HepG2 (cell line): ENCODE data around the gene MPZL3. TPM values are rescaled to one million over a fixed set of nuclear protein-coding genes. Genes with fewer than 3 reads are reported as not detected.

ENCODE experiments used
- AGO2 ChIP-seq: fragments of 200-400 bp; formaldehyde crosslinking; optimal IDR thresholded peaks from 2 replicates; pipeline ENCODE3; 2017; ENCODE audit warnings: mild to moderate bottlenecking, low read depth, low read length, moderate library complexity
- ASH2L ChIP-seq: fragments of 300-600, 200-600 bp; sonication (generic); IDR thresholded peaks from 2 replicates; pipeline ENCODE4 v1.7.0; 2017; ENCODE audit warnings: low read depth, mild to moderate bottlenecking, moderate library complexity, mixed read lengths, low read length; ENCODE audit not compliant: insufficient read length
- HMGA1 ChIP-seq: sonication (generic); formaldehyde crosslinking; conservative IDR thresholded peaks from 2 replicates; pipeline ENCODE4 v1.4.0; 2020; ENCODE audit warnings: missing genetic modification reagents
- HNRNPL ChIP-seq: fragments of 200-400 bp; formaldehyde crosslinking; IDR thresholded peaks from 2 replicates; pipeline ENCODE4 v1.6.1; 2017; ENCODE audit warnings: mild to moderate bottlenecking, low read depth, low read length
- JDP2 ChIP-seq: sonication (generic); formaldehyde crosslinking; IDR thresholded peaks from 2 replicates; pipeline ENCODE4 v1.8.1; 2022; ENCODE audit warnings: missing genetic modification reagents, borderline replicate concordance
- KDM2A ChIP-seq: sonication (generic); formaldehyde crosslinking; IDR thresholded peaks from 2 replicates; pipeline ENCODE4 v1.4.0; 2020; ENCODE audit warnings: low read depth, missing genetic modification reagents, borderline replicate concordance
- MYC ChIP-seq: sonication (generic); formaldehyde crosslinking; IDR thresholded peaks from 2 replicates; pipeline ENCODE4 v1.9.0; 2021; ENCODE audit warnings: missing genetic modification reagents, borderline replicate concordance
- NONO ChIP-seq, 2 experiments: fragments of 450-650 bp in 1 of 2; sonication (generic) in 1 of 2; formaldehyde crosslinking in 1 of 2; IDR thresholded peaks in 1 of 2; conservative IDR thresholded peaks in 1 of 2; 2 replicates each; pipeline versions ENCODE4 v1.6.1 to v1.8.0; 2017 to 2022; ENCODE audit warnings: mild to moderate bottlenecking in 1 of 2, missing genetic modification reagents in 1 of 2, moderate library complexity in 1 of 2
- NPAS2 ChIP-seq: sonication (generic); formaldehyde crosslinking; IDR thresholded peaks from 2 replicates; pipeline ENCODE4 v1.8.0; 2022; ENCODE audit warnings: mild to moderate bottlenecking, missing genetic modification reagents, borderline replicate concordance
- REPIN1 ChIP-seq: sonication (generic); formaldehyde crosslinking; IDR thresholded peaks from 2 replicates; pipeline ENCODE4 v1.8.0; 2022; ENCODE audit warnings: missing genetic modification reagents, low read depth, mild to moderate bottlenecking, borderline replicate concordance
- ZNF431 ChIP-seq: sonication (generic); formaldehyde crosslinking; IDR thresholded peaks from 2 replicates; pipeline ENCODE4 v1.9.0; 2022; ENCODE audit warnings: missing genetic modification reagents, low read depth, mild to moderate bottlenecking, borderline replicate concordance
- ZSCAN20 ChIP-seq: sonication (generic); formaldehyde crosslinking; IDR thresholded peaks from 2 replicates; pipeline ENCODE4 v1.4.0; 2020; ENCODE audit warnings: missing genetic modification reagents, mild to moderate bottlenecking, borderline replicate concordance
- ZSCAN9 ChIP-seq: IDR thresholded peaks from 2 replicates; pipeline ENCODE4 v1.6.1; 2016; ENCODE audit warnings: borderline replicate concordance
- polyA plus RNA-seq, 8 experiments: library from polyadenylated mRNA; depleted of rRNA in 3 of 8; stranded (reverse) in 7 of 8; unstranded in 1 of 8; fragments of >200 nt; fragmentation: Illumina TruSeq in 4 of 8; extraction: Trizol in 4 of 8; gene quantifications; 2 replicates each; pipeline versions ENCODE4 v1.2.1 to v1.2.3, GENCODE V29; 2011 to 2016; ENCODE audit warnings: low read depth in 4 of 8, missing spikeins in 1 of 8, mixed read lengths in 1 of 8; ENCODE audit not compliant: insufficient read depth in 1 of 8
- total RNA-seq, 5 experiments: library from RNA; depleted of rRNA; stranded (reverse); fragments of >200 nt; fragmentation: Illumina TruSeq; extraction: Trizol; gene quantifications; 2 replicates each; pipeline ENCODE4 v1.2.3, GENCODE V29; 2016; ENCODE audit warnings: low read depth in 1 of 5
- TF ChIP-seq, protein P1 (sequence below): IDR thresholded peaks from 2 replicates; pipeline ENCODE4 v1.4.0; 2020; ENCODE audit warnings: mild to moderate bottlenecking, missing genetic modification reagents
- TF ChIP-seq, protein P2 (sequence below): sonication (generic); formaldehyde crosslinking; IDR thresholded peaks from 2 replicates; pipeline ENCODE4 v1.4.0; 2020; ENCODE audit warnings: mild to moderate bottlenecking, missing genetic modification reagents
- TF ChIP-seq, protein P3 (sequence below): sonication (generic); formaldehyde crosslinking; IDR thresholded peaks from 2 replicates; pipeline ENCODE4 v1.4.0; 2020; ENCODE audit warnings: missing genetic modification reagents, borderline replicate concordance
- TF ChIP-seq, protein P4 (sequence below): IDR thresholded peaks from 2 replicates; pipeline ENCODE4 v1.6.1; 2018; ENCODE audit warnings: missing genetic modification reagents

MPZL3 gene
- total and polyA plus RNA-seq, 2 of the 13 experiments (the other 11 are each of a cell fraction or from before 2014, with no cell fraction given) = 5.3 to 9.3 TPM

DNA sequence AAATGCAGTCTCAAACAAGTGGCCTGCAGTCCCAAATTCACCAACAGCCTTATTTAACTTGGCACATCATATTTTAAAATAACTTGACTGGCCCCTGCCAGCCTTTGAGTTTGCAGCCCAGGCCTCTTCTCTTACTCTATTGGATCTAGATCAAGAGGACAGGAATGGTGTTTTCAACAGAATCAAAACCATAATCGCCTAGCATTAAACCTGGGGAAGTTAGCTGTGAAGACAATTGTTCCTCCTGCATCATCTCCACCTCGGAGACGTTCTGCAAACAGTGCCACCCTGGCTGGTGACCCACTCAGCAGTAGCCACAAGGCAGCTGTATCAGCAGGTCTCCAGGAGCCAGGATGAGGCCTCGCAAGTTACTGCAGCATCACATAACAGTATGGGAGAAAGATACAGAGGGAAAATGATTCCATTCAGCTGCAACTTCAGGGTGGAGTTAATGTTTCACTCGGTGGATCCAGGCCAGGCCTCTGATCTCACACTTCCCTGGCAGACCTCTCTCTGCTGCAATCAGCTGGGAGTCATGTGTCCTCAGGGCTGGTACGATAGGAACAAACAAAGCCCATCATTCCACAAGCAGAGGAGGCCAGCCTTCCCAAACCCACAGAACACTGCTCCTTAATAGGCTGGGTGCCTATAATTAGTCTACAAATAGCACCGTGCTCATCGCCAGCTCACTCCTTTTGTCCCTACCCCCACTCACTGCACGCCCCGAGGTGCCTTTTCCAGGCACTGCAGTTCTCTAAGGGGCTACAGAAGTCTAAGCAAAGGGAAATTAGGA, 57.1 kb downstream of the MPZL3 start (continued):
- TF ChIP-seq, protein P1, sequence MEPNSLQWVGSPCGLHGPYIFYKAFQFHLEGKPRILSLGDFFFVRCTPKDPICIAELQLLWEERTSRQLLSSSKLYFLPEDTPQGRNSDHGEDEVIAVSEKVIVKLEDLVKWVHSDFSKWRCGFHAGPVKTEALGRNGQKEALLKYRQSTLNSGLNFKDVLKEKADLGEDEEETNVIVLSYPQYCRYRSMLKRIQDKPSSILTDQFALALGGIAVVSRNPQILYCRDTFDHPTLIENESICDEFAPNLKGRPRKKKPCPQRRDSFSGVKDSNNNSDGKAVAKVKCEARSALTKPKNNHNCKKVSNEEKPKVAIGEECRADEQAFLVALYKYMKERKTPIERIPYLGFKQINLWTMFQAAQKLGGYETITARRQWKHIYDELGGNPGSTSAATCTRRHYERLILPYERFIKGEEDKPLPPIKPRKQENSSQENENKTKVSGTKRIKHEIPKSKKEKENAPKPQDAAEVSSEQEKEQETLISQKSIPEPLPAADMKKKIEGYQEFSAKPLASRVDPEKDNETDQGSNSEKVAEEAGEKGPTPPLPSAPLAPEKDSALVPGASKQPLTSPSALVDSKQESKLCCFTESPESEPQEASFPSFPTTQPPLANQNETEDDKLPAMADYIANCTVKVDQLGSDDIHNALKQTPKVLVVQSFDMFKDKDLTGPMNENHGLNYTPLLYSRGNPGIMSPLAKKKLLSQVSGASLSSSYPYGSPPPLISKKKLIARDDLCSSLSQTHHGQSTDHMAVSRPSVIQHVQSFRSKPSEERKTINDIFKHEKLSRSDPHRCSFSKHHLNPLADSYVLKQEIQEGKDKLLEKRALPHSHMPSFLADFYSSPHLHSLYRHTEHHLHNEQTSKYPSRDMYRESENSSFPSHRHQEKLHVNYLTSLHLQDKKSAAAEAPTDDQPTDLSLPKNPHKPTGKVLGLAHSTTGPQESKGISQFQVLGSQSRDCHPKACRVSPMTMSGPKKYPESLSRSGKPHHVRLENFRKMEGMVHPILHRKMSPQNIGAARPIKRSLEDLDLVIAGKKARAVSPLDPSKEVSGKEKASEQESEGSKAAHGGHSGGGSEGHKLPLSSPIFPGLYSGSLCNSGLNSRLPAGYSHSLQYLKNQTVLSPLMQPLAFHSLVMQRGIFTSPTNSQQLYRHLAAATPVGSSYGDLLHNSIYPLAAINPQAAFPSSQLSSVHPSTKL (CRISPR knock-in tag) = peak; percentile 96
- TF ChIP-seq ZSCAN20 (CRISPR knock-in tag) = peak; percentile 67; the same call in 1 of the 2 replicates
- peak; percentile 54; the same call in 1 of the 2 replicates for TF ChIP-seq KDM2A (CRISPR knock-in tag)
- TF ChIP-seq HMGA1 = no peak
- TF ChIP-seq NONO (IDR thresholded peaks at IDR 0.05) = no peak
- TF ChIP-seq NONO (CRISPR knock-in tag; conservative IDR thresholded peaks at IDR 0.05) = peak; percentile 80
- TF ChIP-seq JDP2 (CRISPR knock-in tag) = no peak
- peak; percentile 77; the same call in 1 of the 2 replicates for TF ChIP-seq ZNF431
- TF ChIP-seq, protein P2, sequence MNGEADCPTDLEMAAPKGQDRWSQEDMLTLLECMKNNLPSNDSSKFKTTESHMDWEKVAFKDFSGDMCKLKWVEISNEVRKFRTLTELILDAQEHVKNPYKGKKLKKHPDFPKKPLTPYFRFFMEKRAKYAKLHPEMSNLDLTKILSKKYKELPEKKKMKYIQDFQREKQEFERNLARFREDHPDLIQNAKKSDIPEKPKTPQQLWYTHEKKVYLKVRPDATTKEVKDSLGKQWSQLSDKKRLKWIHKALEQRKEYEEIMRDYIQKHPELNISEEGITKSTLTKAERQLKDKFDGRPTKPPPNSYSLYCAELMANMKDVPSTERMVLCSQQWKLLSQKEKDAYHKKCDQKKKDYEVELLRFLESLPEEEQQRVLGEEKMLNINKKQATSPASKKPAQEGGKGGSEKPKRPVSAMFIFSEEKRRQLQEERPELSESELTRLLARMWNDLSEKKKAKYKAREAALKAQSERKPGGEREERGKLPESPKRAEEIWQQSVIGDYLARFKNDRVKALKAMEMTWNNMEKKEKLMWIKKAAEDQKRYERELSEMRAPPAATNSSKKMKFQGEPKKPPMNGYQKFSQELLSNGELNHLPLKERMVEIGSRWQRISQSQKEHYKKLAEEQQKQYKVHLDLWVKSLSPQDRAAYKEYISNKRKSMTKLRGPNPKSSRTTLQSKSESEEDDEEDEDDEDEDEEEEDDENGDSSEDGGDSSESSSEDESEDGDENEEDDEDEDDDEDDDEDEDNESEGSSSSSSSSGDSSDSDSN (CRISPR knock-in tag) = peak; percentile 70
- TF ChIP-seq REPIN1 = peak; percentile 91
- no peak for TF ChIP-seq AGO2
- TF ChIP-seq, protein P3, sequence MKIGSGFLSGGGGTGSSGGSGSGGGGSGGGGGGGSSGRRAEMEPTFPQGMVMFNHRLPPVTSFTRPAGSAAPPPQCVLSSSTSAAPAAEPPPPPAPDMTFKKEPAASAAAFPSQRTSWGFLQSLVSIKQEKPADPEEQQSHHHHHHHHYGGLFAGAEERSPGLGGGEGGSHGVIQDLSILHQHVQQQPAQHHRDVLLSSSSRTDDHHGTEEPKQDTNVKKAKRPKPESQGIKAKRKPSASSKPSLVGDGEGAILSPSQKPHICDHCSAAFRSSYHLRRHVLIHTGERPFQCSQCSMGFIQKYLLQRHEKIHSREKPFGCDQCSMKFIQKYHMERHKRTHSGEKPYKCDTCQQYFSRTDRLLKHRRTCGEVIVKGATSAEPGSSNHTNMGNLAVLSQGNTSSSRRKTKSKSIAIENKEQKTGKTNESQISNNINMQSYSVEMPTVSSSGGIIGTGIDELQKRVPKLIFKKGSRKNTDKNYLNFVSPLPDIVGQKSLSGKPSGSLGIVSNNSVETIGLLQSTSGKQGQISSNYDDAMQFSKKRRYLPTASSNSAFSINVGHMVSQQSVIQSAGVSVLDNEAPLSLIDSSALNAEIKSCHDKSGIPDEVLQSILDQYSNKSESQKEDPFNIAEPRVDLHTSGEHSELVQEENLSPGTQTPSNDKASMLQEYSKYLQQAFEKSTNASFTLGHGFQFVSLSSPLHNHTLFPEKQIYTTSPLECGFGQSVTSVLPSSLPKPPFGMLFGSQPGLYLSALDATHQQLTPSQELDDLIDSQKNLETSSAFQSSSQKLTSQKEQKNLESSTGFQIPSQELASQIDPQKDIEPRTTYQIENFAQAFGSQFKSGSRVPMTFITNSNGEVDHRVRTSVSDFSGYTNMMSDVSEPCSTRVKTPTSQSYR (CRISPR knock-in tag) = peak; percentile 77; the same call in 1 of the 2 replicates
- TF ChIP-seq ASH2L = peak; percentile 73
- peak; percentile 75; the same call in 1 of the 2 replicates for TF ChIP-seq ZSCAN9
- no peak for TF ChIP-seq NPAS2 (CRISPR knock-in tag)
- TF ChIP-seq HNRNPL = no peak
- no peak; the same call in 1 of the 2 replicates for TF ChIP-seq MYC (CRISPR knock-in tag)
- TF ChIP-seq, protein P4, sequence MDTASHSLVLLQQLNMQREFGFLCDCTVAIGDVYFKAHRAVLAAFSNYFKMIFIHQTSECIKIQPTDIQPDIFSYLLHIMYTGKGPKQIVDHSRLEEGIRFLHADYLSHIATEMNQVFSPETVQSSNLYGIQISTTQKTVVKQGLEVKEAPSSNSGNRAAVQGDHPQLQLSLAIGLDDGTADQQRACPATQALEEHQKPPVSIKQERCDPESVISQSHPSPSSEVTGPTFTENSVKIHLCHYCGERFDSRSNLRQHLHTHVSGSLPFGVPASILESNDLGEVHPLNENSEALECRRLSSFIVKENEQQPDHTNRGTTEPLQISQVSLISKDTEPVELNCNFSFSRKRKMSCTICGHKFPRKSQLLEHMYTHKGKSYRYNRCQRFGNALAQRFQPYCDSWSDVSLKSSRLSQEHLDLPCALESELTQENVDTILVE (CRISPR knock-in tag) = 0 out of 2 replicates have a peak, but pooled peaks have one; percentile 5
